ENCODE data around the gene ACBD6. TPM values are rescaled to one million over a fixed set of nuclear protein-coding genes. Genes with fewer than 3 reads are reported as not detected.
A peak's percentile ranks its signal among the peaks of the same experiment; 100 is the strongest.

Gene ACBD6
- total RNA-seq, 1 experiment from 2014 or later: 136 TPM

DNA sequence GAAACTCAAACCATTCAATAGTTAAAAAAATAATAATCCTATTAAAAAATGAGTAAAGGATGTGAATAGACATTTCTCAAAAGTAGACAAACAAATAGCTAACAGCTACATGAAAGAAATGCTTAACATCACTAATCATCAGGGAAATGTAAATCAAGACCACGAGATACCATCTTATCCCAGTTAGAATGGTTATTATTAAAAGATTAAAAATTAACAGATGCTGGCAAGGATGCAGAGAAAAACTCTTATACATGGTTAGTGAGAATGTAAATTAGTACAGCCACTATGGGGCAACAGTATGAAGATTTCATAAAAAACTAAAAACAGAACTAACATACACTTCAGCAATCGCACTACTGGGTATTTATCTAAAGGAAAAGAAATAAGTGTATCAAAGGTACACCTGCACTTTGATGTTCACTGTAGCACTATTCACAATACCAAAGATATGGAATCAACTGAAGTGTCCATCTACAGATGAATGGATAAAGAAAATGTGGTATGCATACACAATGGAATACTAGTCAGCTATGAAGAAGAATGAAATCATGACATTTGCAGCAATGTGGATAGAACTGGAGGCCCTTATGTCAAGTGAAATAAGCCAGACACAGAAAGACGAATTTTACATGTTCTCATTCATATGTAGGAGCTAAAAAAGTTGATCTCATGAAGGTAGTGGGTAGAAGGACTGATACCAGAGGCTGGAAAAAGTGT is 117.9 kb downstream of the ACBD6 start:
- TF ChIP-seq, protein P1, sequence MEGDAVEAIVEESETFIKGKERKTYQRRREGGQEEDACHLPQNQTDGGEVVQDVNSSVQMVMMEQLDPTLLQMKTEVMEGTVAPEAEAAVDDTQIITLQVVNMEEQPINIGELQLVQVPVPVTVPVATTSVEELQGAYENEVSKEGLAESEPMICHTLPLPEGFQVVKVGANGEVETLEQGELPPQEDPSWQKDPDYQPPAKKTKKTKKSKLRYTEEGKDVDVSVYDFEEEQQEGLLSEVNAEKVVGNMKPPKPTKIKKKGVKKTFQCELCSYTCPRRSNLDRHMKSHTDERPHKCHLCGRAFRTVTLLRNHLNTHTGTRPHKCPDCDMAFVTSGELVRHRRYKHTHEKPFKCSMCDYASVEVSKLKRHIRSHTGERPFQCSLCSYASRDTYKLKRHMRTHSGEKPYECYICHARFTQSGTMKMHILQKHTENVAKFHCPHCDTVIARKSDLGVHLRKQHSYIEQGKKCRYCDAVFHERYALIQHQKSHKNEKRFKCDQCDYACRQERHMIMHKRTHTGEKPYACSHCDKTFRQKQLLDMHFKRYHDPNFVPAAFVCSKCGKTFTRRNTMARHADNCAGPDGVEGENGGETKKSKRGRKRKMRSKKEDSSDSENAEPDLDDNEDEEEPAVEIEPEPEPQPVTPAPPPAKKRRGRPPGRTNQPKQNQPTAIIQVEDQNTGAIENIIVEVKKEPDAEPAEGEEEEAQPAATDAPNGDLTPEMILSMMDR (IDR thresholded peaks at IDR 0.05; ENCODE audit: unreplicated experiment): no peak
- ChIA-PET CTCF (interaction anchor here (0.6 to 1.2 kb wide), 5 partner anchors 9 to 197 kb away, joined by 3 read pairs; no protein-coding TSS in a partner anchor), POLR2A (interaction anchor here (0.5 to 1.2 kb wide), 2 partner anchors 15 kb away, joined by 3 to 4 read pairs; no protein-coding TSS in a partner anchor)
- no peak for DNase-seq (ENCODE audit: unreplicated experiment)
- no TSS peak for BruUV-seq (replicated peaks)
- Mint-ChIP-seq H3K4me1 (ENCODE audit: insufficient read depth, unreplicated experiment) (peaks cover 12% of the 10 kb centered on the region), H3K9me3 (ENCODE audit: unreplicated experiment) (peaks cover 47% of the 10 kb centered on the region), H3K36me3 (ENCODE audit: insufficient read depth, unreplicated experiment) (peaks cover 43% of the 10 kb centered on the region), H3K27ac (ENCODE audit: low read depth, unreplicated experiment) (no peak overlapping the region), H3K4me3 (ENCODE audit: unreplicated experiment) (no peak overlapping the region), H3K27me3 (ENCODE audit: insufficient read depth, unreplicated experiment) (no peaks in the 10 kb centered on the region)
- intact Hi-C loops (cut with micrococcal nuclease): no loop called here

- TF ChIP-seq, protein P1 (IDR thresholded peaks at IDR 0.05; ENCODE audit: unreplicated experiment): no peak
- DNase-seq (ENCODE audit: unreplicated experiment): no peak
- POLR2A ChIA-PET: no interaction called here
- Mint-ChIP-seq H3K9me3 (ENCODE audit: unreplicated experiment) (peaks cover 56% of the 10 kb centered on the region), H3K4me1 (ENCODE audit: insufficient read depth, unreplicated experiment) (peaks cover 12% of the 10 kb centered on the region), H3K27ac (ENCODE audit: low read depth, unreplicated experiment) (peak overlapping the region; percentile 72), H3K36me3 (ENCODE audit: insufficient read depth, unreplicated experiment) (peaks cover 48% of the 10 kb centered on the region), H3K4me3 (ENCODE audit: unreplicated experiment) (no peak overlapping the region), H3K27me3 (ENCODE audit: insufficient read depth, unreplicated experiment) (no peaks in the 10 kb centered on the region)
- CTCF ChIA-PET: interaction anchor here (0.7 kb wide), 1 partner anchor 30 kb away, joined by 4 read pairs; no protein-coding TSS in a partner anchor
- intact Hi-C loops (cut with micrococcal nuclease): no loop called here
- no TSS peak for BruUV-seq (replicated peaks)
Observed at GRCh38 chr1:180382326-180383115, 119.9 kb downstream of the ACBD6 start.

DNA sequence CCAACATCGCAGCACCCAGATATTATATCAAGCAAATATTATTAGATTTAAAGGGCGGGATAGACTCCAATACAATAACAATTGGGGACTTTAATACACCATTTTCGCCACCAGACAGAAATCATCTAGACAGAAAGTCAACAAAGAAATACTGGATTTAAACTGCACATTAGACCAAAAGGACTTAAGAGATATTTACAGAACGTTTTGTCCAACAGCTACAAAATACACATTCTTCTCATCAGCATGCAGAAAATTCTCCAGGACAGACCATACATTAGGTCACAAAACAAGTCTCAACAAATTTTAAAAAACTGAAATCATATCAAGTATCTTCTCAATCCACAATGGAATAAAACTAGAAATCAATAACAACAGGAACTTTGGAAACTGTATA is 121.2 kb downstream of the ACBD6 start:
- no peak for DNase-seq (ENCODE audit: unreplicated experiment)
- peaks cover 15% of the 10 kb centered on the region for H3K4me1 Mint-ChIP-seq (ENCODE audit: insufficient read depth, unreplicated experiment)
- ChIA-PET CTCF (interaction anchor here (0.6 to 0.7 kb wide), 2 partner anchors 55 to 567 kb away, joined by 3 read pairs; no protein-coding TSS in a partner anchor), POLR2A (interaction anchor here (0.7 kb wide), 1 partner anchor 61 kb away, joined by 3 read pairs; no protein-coding TSS in a partner anchor)
- TF ChIP-seq, protein P1 (IDR thresholded peaks at IDR 0.05; ENCODE audit: unreplicated experiment): no peak
- no peak overlapping the region for H3K4me3 Mint-ChIP-seq (ENCODE audit: unreplicated experiment)
- no TSS peak for BruUV-seq (replicated peaks)
- peaks cover 59% of the 10 kb centered on the region for H3K9me3 Mint-ChIP-seq (ENCODE audit: unreplicated experiment)
- H3K36me3 Mint-ChIP-seq (ENCODE audit: insufficient read depth, unreplicated experiment): peaks cover 40% of the 10 kb centered on the region
- no peak overlapping the region for H3K27ac Mint-ChIP-seq (ENCODE audit: low read depth, unreplicated experiment)
- intact Hi-C loops (cut with micrococcal nuclease): no loop called here
- no peaks in the 10 kb centered on the region for H3K27me3 Mint-ChIP-seq (ENCODE audit: insufficient read depth, unreplicated experiment)
